Daoy (cell line): ENCODE results near the gene CUL7. TPM values are rescaled to one million over a fixed set of nuclear protein-coding genes. Genes with fewer than 3 reads are reported as not detected.
A peak's percentile ranks its signal among the peaks of the same experiment; 100 is the strongest.

ENCODE experiments used
- DNase-seq: peaks from one replicate; pipeline ENCODE4 v3.0.0-alpha.2; 2015; ENCODE audit warnings: low read depth
- total RNA-seq: library from RNA; depleted of rRNA; stranded (reverse); fragments of >200 nt; shearing (Covaris generic); gene quantifications from 2 replicates; pipeline ENCODE4 v1.2.3, GENCODE V29; 2014; rRNA removed

CUL7 gene
- total RNA-seq = 24.2 and 28.4 TPM in 2 replicates

GRCh38 chr6:43053545-43054205 is at the start of gene CUL7:
TSS of gene CUL7 (minus strand) at chr6:43053851. CDS start at chr6:43052788, 1,063 bp downstream.
- DNase-seq = peak; percentile 99

- DNase-seq = no peak
These were observed 47.8 kb upstream of the CUL7 start for GRCh38 chr6:43101497-43101896.

DNA sequence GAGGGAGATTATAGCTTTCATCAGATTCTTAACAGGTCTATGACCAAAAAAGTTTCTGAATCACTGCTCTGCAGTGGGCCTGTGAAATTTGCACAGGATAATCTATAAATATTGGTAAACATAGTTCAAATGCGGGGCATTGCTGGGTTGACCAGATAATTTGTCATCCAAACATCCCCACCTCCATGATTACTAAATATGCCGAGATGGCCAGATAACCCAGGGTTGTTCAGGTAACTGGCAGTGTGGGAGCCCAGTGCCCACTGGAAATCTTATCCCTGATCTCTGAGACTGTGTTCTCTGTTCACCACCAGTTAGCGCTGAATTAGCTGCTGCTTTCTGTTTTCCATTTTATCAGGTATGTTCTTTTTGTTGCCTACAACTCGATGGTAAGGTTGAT is 43.9 kb upstream of the CUL7 start:
- DNase-seq = no peak

DNA sequence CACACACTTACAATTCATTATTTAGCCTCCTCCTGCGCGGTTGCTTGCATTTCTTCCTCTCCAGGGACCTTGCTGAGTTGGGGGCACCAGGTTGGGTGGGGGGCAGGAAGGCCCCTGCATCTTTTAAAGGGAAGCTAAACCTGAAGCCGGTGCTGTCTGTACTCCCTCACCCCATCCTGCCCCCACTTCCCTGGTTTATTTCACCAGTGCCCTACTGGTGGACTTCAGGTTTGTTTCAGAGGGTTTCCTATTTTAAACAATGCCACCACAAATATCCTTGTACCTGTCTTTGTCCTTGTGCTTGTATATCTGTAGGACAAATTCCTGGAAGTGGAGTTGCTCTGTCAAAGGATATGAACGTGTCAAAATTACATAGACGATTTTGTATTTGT is 43.4 kb upstream of the CUL7 start:
- no peak for DNase-seq

- DNase-seq = peak; percentile 77
These were observed 42.9 kb upstream of the CUL7 start for GRCh38 chr6:43096451-43097097.

- DNase-seq = no peak
These were observed 42.3 kb upstream of the CUL7 start for GRCh38 chr6:43095939-43096338.

DNA sequence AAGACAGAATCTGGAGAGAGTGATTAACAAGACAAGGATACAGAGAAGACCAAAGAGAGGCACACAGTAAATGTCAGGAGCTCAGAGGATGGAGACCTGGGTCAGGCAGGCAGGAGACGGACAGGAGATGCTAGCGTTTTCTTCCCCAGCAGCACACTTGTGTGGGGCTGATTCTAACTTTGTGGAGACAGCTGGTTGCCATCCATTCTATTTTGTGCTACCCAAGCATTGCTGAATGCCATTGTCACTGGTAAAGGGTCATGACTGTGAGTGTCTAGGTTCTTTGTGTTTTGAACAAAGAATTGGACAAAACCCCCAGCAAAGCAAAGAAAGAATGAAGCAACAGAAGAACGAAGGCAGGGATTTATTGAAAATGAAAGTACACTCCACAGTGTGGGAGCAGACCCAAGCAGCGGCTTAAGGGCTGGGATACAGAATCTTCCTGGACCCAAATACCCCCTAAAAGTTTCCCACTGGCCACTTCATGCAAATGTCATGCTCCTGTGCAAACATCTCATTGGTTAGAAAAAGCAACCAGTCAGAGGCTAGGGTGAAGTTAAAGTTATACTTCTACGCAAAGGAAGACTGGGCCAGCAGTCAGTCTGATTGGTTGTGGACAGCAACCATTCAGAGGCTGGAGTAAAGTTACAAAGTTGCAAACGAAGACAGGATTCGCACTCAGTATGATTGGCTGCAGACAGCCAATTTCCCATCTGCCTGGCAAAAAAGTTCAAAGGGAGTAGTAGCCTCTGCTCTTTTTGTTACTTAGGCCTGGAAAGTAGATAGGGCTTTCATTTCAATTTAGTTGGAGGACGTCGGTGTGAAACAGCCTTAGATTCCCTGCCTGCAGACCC is 40.0 kb upstream of the CUL7 start:
- DNase-seq = peak; percentile 71

GRCh38 chr6:43092635-43093034 is 39.0 kb upstream of the CUL7 start:
- no peak for DNase-seq

- no peak for DNase-seq
These were observed 37.9 kb upstream of the CUL7 start for GRCh38 chr6:43091436-43091991.

DNA sequence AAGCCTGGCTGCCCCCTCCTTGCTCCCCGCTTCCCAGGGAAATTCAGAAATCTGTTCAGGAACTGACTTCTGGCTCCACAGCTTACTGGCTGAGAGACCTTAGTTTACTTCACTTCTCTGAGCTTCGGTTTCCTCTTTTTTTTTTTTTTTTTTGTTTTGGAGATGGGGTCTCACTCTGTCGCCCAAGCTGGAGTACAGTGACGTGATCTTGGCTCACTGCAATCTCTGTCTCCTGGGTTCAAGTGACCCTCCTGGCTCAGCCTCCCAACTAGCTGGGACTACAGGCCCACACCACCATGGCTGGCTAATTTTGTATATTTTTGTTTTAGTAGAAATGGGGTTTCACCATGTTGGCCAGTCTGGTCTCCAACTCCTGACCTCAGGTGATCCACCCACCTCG is 37.4 kb upstream of the CUL7 start:
- no peak for DNase-seq

DNA sequence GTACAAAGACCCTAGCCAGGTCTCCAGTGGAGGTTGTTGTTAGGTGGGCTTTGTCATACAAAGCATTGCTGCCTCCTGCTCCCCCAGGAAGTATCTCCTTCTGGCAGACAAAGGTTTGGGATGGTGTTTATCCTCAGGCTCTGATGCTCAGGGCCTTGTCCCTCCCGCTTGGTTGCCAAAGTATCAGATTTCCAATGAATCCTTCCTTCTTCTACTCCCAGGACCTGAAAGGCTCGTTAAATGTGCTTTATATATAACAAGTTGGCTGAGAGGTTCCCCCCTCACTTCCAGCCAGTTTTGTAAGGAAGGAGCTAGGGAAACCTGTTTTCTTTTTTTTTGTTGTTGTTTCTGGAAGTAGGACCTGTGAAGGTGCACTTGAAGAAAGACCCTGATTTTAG is 36.9 kb upstream of the CUL7 start:
- DNase-seq = no peak

- no peak for DNase-seq
These were observed 36.4 kb upstream of the CUL7 start for GRCh38 chr6:43089874-43090558.

DNA sequence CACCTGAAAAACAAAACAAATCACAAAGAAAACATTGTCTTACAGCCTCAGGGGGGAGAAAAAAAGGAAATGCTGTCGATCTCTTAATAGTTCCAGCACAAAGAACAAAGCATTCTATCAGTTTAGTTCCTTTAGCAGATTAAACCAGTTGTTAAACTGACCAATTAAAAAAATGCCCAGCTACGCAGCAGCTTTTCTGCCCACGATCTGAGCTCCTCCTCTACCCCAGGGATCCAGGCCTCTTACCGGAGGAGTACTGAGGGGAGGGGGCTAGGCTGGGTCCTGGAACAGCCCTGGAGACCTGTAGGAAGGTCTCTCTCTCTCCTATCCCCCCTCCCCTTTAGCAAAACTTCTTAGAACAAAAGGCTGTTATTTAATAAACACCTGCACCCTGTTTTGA is 35.8 kb upstream of the CUL7 start:
- no peak for DNase-seq

- peak; percentile 38 for DNase-seq
These were observed 35.0 kb upstream of the CUL7 start for GRCh38 chr6:43088654-43089056.

GRCh38 chr6:43086022-43086658 is 32.5 kb upstream of the CUL7 start:
- DNase-seq = peak; percentile 41

DNA sequence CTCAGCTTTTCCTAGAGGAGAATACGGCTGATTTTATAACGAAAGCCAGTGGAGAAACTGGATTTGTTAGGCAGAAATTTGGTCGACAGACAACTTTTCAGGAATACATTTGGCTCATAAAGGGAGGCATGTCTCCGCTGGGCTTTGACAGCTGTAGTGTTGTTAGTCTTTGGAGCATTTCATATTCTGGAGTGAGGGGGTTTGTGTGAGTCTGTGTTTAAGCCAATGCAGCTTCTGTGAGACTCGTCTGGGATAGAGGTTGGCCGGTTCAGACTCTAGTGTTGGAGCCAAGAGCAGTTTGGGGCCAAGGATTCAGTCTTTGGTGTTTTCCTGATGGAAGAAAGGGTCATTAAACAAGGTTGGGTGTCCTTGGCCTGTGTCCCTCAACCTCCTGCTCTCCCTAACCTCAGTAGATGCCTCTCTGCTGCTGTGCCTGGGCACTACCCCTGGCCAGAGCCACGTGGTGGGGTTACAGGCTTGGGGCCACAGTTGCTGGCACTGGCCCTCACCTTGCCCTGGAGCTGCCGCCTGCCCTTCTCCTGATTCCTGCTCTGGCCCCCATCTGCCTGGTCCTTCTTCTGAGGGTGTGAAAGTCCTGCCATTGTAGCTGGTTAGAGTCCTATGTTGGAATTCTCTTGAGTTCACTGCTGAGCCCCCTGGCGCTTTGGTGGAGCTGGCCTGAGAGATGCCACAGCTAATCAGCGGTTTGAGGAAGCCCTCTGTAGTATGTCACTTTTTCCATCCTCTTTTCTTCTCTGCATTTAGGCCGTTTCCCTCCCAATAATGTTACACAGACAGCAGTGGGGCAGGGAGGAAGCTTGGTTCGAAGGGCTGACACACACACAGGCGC is 29.4 kb upstream of the CUL7 start:
- no peak for DNase-seq

DNA sequence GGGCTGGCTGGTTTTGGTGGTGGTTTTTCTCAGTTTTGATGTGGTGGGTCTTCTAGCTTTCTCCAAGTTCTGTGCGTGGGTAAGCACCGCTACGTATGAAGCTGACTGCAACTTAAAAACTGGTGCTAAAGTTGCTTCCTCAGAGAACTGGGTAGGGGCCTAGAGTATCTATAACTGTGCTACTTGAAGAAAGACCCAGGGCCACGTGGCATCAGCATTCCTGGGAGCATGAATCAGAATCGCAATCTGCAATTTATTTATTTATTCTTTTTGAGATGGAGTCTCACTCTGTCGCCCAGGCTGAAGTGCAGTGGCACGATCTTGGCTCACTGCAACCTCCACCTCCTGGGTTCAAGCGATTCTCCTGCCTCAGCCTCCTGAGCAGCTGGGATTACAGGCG is 28.3 kb upstream of the CUL7 start:
- peak; percentile 29 for DNase-seq

- no peak for DNase-seq
These were observed 27.4 kb upstream of the CUL7 start for GRCh38 chr6:43081043-43081442.

GRCh38 chr6:43078691-43079090 is 25.0 kb upstream of the CUL7 start:
- DNase-seq = no peak

- DNase-seq = no peak
These were observed 24.4 kb upstream of the CUL7 start for GRCh38 chr6:43077981-43078511.
